ENCODE results near the gene CCDC121.

Gene CCDC121

DNA sequence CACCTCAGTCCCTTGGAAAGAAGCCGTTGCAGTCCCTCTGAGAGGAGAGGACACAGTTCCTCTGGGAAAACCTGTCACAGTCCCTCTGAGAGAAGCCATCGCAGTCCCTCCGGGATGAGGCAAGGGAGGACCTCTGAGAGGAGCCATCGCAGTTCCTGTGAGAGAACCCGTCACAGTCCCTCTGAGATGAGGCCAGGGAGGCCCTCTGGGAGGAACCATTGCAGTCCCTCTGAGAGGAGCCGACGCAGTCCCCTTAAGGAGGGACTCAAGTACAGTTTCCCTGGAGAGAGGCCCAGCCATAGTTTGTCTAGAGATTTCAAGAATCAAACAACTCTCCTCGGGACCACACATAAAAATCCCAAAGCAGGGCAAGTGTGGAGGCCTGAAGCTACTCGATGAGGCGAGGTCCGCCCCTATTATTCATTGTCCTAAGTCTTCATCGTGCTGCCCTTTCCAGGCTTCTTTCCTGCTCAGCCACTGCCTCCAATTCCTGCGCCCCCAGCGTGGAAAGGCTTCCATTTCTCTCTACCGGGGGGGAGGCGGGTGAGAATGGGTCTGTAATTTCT lies 46.6 kb downstream of the CCDC121 start:
- DNase-seq (ENCODE audit: low read depth), result no peak
- TF ChIP-seq, protein P1, sequence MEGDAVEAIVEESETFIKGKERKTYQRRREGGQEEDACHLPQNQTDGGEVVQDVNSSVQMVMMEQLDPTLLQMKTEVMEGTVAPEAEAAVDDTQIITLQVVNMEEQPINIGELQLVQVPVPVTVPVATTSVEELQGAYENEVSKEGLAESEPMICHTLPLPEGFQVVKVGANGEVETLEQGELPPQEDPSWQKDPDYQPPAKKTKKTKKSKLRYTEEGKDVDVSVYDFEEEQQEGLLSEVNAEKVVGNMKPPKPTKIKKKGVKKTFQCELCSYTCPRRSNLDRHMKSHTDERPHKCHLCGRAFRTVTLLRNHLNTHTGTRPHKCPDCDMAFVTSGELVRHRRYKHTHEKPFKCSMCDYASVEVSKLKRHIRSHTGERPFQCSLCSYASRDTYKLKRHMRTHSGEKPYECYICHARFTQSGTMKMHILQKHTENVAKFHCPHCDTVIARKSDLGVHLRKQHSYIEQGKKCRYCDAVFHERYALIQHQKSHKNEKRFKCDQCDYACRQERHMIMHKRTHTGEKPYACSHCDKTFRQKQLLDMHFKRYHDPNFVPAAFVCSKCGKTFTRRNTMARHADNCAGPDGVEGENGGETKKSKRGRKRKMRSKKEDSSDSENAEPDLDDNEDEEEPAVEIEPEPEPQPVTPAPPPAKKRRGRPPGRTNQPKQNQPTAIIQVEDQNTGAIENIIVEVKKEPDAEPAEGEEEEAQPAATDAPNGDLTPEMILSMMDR (IDR thresholded peaks at IDR 0.05; ENCODE audit: insufficient read depth, low read depth, low read length, missing control alignments), result no peak
- H3K4me3 ChIP-seq (ENCODE audit: low read length), result peak overlapping the region; percentile 90

GRCh38 chr2:27581417-27582128 lies 47.2 kb downstream of the CCDC121 start:
- no peak overlapping the region for H3K4me3 ChIP-seq (ENCODE audit: low read length)
- TF ChIP-seq, protein P1 (IDR thresholded peaks at IDR 0.05; ENCODE audit: insufficient read depth, low read depth, low read length, missing control alignments), result no peak
- no peak for DNase-seq (ENCODE audit: low read depth)
